ENCODE data around the gene AP5S1. TPM values are rescaled to one million over a fixed set of nuclear protein-coding genes. Genes with fewer than 3 reads are reported as not detected.

The AP5S1 gene
- total and polyA plus RNA-seq, 2 of the 13 experiments (the other 11 are each of a cell fraction or from before 2014, with no cell fraction given) = 7.9 to 23.2 TPM

DNA sequence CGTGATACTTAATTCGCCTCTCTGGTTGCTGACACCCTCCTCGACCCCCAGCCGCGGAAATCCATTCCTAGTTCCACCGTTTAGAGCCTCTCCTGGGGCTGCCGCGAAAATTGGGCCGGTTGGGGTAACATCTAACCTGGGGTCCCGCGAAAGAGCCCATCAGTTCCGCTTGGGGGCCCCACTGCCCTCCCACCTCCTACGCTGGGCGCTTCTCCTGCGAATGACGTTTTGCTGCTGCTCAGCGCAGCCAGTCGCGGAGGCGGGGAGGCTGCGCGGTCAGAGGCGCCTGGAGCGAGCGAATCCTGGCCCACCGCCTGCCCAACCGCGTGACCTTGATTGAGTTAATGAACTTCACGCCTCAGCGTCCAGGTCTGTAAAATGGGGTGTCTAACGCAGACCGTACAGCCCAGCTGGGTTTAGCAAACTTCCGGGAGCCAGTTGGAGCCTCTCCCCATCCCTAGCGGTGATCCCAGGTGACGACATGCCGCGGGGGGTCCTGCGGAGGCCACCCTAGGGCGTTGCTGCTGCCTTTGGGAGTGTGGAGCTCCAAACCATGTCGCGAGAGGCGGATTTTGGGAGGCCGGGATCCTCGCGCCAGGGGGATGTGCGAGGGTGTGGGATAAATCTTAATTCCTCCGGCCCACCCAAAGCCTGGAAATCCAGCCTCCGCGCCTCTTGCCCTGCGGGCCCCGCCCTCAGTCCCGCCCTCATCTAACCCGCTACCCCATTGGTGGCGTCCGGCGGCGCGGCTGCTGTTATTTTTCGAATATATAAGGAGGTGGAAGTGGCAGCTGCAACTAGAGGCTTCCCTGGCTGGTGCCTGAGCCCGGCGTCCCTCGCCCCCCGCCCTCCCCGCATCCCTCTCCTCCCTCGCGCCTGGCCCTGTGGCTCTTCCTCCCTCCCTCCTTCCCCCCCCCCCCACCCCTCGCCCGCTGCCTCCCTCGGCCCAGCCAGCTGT, 24.6 kb upstream of the AP5S1 start, which contains the start of gene CDC25B (continued):
- TF ChIP-seq RCOR2 (CRISPR knock-in tag; IDR thresholded peaks at IDR 0.05) (peak; percentile 91; the same call in 1 of the 2 replicates), KDM6A (CRISPR knock-in tag; IDR thresholded peaks at IDR 0.05; ENCODE audit: low read depth) (no peak), ZKSCAN1 (IDR thresholded peaks at IDR 0.05; ENCODE audit: low read length) (no peak), CBX1 (IDR thresholded peaks at IDR 0.05; ENCODE audit: low read depth) (peak; percentile 66), DPF2 (CRISPR knock-in tag; IDR thresholded peaks at IDR 0.05; ENCODE audit: borderline replicate concordance, low read depth) (peak; percentile 39; the same call in 1 of the 2 replicates)
- TF ChIP-seq, protein P1, sequence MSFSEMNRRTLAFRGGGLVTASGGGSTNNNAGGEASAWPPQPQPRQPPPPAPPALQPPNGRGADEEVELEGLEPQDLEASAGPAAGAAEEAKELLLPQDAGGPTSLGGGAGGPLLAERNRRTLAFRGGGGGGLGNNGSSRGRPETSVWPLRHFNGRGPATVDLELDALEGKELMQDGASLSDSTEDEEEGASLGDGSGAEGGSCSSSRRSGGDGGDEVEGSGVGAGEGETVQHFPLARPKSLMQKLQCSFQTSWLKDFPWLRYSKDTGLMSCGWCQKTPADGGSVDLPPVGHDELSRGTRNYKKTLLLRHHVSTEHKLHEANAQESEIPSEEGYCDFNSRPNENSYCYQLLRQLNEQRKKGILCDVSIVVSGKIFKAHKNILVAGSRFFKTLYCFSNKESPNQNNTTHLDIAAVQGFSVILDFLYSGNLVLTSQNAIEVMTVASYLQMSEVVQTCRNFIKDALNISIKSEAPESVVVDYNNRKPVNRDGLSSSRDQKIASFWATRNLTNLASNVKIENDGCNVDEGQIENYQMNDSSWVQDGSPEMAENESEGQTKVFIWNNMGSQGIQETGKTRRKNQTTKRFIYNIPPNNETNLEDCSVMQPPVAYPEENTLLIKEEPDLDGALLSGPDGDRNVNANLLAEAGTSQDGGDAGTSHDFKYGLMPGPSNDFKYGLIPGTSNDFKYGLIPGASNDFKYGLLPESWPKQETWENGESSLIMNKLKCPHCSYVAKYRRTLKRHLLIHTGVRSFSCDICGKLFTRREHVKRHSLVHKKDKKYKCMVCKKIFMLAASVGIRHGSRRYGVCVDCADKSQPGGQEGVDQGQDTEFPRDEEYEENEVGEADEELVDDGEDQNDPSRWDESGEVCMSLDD (CRISPR knock-in tag; IDR thresholded peaks at IDR 0.05; ENCODE audit: borderline replicate concordance) = peak; percentile 33; the same call in 1 of the 2 replicates
- TF ChIP-seq, protein P2, sequence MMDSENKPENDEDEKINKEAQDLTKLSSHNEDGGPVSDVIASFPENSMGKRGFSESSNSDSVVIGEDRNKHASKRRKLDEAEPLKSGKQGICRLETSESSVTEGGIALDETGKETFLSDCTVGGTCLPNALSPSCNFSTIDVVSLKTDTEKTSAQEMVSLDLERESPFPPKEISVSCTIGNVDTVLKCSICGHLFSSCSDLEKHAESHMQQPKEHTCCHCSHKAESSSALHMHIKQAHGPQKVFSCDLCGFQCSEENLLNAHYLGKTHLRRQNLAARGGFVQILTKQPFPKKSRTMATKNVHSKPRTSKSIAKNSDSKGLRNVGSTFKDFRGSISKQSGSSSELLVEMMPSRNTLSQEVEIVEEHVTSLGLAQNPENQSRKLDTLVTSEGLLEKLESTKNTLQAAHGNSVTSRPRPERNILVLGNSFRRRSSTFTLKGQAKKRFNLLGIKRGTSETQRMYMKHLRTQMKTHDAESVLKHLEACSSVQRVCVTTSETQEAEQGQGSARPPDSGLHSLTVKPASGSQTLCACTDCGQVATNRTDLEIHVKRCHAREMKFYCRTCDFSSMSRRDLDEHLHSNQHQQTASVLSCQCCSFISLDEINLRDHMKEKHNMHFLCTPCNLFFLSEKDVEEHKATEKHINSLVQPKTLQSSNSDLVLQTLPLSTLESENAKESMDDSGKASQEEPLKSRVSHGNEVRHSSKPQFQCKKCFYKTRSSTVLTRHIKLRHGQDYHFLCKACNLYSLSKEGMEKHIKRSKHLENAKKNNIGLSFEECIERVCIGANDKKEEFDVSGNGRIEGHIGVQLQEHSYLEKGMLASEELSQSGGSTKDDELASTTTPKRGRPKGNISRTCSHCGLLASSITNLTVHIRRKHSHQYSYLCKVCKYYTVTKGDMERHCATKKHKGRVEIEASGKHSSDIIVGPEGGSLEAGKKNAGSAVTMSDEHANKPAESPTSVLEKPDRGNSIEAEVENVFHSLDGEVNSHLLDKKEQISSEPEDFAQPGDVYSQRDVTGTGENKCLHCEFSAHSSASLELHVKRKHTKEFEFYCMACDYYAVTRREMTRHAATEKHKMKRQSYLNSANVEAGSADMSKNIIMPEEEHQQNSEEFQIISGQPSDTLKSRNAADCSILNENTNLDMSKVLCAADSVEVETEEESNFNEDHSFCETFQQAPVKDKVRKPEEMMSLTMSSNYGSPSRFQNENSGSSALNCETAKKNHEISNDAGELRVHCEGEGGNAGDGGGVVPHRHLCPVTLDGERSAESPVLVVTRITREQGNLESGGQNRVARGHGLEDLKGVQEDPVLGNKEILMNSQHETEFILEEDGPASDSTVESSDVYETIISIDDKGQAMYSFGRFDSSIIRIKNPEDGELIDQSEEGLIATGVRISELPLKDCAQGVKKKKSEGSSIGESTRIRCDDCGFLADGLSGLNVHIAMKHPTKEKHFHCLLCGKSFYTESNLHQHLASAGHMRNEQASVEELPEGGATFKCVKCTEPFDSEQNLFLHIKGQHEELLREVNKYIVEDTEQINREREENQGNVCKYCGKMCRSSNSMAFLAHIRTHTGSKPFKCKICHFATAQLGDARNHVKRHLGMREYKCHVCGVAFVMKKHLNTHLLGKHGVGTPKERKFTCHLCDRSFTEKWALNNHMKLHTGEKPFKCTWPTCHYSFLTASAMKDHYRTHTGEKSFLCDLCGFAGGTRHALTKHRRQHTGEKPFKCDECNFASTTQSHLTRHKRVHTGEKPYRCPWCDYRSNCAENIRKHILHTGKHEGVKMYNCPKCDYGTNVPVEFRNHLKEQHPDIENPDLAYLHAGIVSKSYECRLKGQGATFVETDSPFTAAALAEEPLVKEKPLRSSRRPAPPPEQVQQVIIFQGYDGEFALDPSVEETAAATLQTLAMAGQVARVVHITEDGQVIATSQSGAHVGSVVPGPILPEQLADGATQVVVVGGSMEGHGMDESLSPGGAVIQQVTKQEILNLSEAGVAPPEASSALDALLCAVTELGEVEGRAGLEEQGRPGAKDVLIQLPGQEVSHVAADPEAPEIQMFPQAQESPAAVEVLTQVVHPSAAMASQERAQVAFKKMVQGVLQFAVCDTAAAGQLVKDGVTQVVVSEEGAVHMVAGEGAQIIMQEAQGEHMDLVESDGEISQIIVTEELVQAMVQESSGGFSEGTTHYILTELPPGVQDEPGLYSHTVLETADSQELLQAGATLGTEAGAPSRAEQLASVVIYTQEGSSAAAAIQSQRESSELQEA (CRISPR knock-in tag; IDR thresholded peaks at IDR 0.05; ENCODE audit: not compliant biosample characterization) = no peak
- TF ChIP-seq, protein P3, sequence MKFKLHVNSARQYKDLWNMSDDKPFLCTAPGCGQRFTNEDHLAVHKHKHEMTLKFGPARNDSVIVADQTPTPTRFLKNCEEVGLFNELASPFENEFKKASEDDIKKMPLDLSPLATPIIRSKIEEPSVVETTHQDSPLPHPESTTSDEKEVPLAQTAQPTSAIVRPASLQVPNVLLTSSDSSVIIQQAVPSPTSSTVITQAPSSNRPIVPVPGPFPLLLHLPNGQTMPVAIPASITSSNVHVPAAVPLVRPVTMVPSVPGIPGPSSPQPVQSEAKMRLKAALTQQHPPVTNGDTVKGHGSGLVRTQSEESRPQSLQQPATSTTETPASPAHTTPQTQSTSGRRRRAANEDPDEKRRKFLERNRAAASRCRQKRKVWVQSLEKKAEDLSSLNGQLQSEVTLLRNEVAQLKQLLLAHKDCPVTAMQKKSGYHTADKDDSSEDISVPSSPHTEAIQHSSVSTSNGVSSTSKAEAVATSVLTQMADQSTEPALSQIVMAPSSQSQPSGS (CRISPR knock-in tag; IDR thresholded peaks at IDR 0.05) = peak; percentile 71; the same call in 1 of the 2 replicates
- TF ChIP-seq, protein P4, sequence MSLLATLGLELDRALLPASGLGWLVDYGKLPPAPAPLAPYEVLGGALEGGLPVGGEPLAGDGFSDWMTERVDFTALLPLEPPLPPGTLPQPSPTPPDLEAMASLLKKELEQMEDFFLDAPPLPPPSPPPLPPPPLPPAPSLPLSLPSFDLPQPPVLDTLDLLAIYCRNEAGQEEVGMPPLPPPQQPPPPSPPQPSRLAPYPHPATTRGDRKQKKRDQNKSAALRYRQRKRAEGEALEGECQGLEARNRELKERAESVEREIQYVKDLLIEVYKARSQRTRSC (CRISPR knock-in tag; IDR thresholded peaks at IDR 0.05; ENCODE audit: low read depth) = no peak; the same call in 1 of the 2 replicates

All from HepG2 (cell line).